ENCODE measurements around the gene BOD1. TPM values are rescaled to one million over a fixed set of nuclear protein-coding genes. Genes with fewer than 3 reads are reported as not detected.

The BOD1 gene
- total RNA-seq, 1 donor from 2014 or later, result 81.7 TPM

DNA sequence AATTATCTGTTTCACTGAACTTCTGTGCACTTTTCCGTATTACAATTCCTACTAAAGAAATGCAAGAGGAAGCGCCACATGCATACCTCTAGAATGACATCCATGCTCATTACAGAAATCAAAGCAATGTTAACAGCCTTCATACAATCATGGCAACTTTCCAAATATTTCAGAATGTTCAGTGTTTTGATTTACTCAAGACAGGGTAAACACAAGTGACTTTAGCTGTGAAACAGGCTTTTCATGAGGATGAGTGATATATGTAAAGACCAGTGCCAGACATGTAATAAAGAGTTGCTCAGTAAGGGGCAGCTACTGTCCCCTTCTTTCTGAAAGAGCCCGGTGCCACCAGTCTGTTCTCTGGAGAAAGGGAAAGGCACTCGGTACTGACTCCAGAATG lies 4.7 kb downstream of the BOD1 start:
- H3K4me3 ChIP-seq (ENCODE audit: low read depth, low read length), result no peak overlapping the region
- DNase-seq (ENCODE audit: low read depth), result no peak
- H3K27me3 ChIP-seq (ENCODE audit: control insufficient read depth, insufficient read depth, low read length), result no peaks in the 10 kb centered on the region
- no peak for TF ChIP-seq CTCF (IDR thresholded peaks at IDR 0.05; ENCODE audit: insufficient read depth, low read length, poor library complexity, severe bottlenecking)
- no peaks in the 10 kb centered on the region for H3K36me3 ChIP-seq (ENCODE audit: control insufficient read depth, insufficient read depth, low read length)

- DNase-seq (ENCODE audit: low read depth), result no peak
- peaks cover 2% of the 10 kb centered on the region for H3K36me3 ChIP-seq (ENCODE audit: control insufficient read depth, insufficient read depth, low read length)
- no peak overlapping the region for H3K4me3 ChIP-seq (ENCODE audit: low read depth, low read length)
- TF ChIP-seq CTCF (IDR thresholded peaks at IDR 0.05; ENCODE audit: insufficient read depth, low read length, poor library complexity, severe bottlenecking), result no peak
- no peaks in the 10 kb centered on the region for H3K27me3 ChIP-seq (ENCODE audit: control insufficient read depth, insufficient read depth, low read length)
Measured at GRCh38 chr5:173604141-173604540, 12.3 kb downstream of the BOD1 start.

- DNase-seq (ENCODE audit: low read depth), result no peak
- peaks cover 2% of the 10 kb centered on the region for H3K36me3 ChIP-seq (ENCODE audit: control insufficient read depth, insufficient read depth, low read length)
- TF ChIP-seq CTCF (IDR thresholded peaks at IDR 0.05; ENCODE audit: insufficient read depth, low read length, poor library complexity, severe bottlenecking), result no peak
- H3K4me3 ChIP-seq (ENCODE audit: low read depth, low read length), result no peak overlapping the region
- H3K27me3 ChIP-seq (ENCODE audit: control insufficient read depth, insufficient read depth, low read length), result no peaks in the 10 kb centered on the region
Measured at GRCh38 chr5:173602423-173602822, 14.0 kb downstream of the BOD1 start.

DNA sequence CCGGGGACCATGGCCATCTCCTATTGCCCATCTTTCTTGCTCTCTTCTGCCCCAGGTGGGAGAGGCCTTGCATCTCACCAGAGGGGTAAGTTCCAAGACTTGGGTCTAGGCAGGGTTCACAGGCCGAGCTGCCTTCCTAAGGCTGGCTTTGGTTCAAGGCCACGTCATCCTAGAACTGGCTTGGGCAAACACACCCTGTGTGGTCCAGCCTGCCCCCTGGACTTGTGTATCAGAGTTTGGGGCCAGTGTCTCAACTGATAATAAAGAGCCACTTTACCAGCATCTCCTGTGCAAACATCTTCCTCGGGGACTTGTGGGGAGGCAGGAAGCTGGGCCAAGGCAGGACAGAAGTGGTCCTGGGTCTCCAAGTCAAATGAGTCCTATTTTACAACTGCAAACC lies 17.8 kb downstream of the BOD1 start:
- H3K4me3 ChIP-seq (ENCODE audit: low read depth, low read length), result no peak overlapping the region
- TF ChIP-seq CTCF (IDR thresholded peaks at IDR 0.05; ENCODE audit: insufficient read depth, low read length, poor library complexity, severe bottlenecking), result no peak
- no peak for DNase-seq (ENCODE audit: low read depth)
- no peaks in the 10 kb centered on the region for H3K36me3 ChIP-seq (ENCODE audit: control insufficient read depth, insufficient read depth, low read length)
- H3K27me3 ChIP-seq (ENCODE audit: control insufficient read depth, insufficient read depth, low read length), result no peaks in the 10 kb centered on the region

GRCh38 chr5:173597304-173597703 lies 19.1 kb downstream of the BOD1 start:
- H3K27me3 ChIP-seq (ENCODE audit: control insufficient read depth, insufficient read depth, low read length), result no peaks in the 10 kb centered on the region
- no peak for DNase-seq (ENCODE audit: low read depth)
- no peak for TF ChIP-seq CTCF (IDR thresholded peaks at IDR 0.05; ENCODE audit: insufficient read depth, low read length, poor library complexity, severe bottlenecking)
- H3K36me3 ChIP-seq (ENCODE audit: control insufficient read depth, insufficient read depth, low read length), result no peaks in the 10 kb centered on the region
- no peak overlapping the region for H3K4me3 ChIP-seq (ENCODE audit: low read depth, low read length)

DNA sequence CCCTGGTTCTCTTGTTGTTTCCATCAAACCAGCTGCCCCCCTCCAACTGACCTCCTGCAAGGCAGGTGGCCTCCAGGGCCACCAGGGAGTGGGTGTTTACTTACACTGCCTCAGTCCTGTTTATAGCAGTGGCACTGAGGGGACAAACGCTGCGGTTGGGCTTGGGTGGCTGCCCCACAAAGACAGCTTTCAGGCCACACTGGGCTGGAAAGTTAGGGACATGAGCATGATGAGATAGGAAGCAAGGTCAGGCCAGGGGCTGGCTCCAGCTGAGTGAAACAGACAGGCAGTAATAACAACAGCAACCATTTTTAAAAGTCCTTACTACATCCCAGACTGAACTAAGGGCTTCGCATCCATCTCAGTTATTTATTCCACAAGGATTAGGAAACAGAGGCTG lies 20.6 kb downstream of the BOD1 start:
- Histone ChIP-seq H3K27me3 (ENCODE audit: control insufficient read depth, insufficient read depth, low read length) (no peaks in the 10 kb centered on the region), H3K4me3 (ENCODE audit: low read depth, low read length) (no peak overlapping the region), H3K36me3 (ENCODE audit: control insufficient read depth, insufficient read depth, low read length) (no peaks in the 10 kb centered on the region)
- DNase-seq (ENCODE audit: low read depth), result no peak
- TF ChIP-seq CTCF (IDR thresholded peaks at IDR 0.05; ENCODE audit: insufficient read depth, low read length, poor library complexity, severe bottlenecking), result no peak

All from kidney epithelial cell (primary cell).